Effector CD4-positive, alpha-beta T cell (primary cell): ENCODE data around the gene PSPN.
"Not testable (repeated sequence)": the region's sequence is repeated elsewhere in the genome, so short reads cannot be mapped to it uniquely, and the experiment has no call there.

Source experiments
- DNase-seq: peaks from one replicate; pipeline ENCODE4 v3.0.0-alpha.2; 2020

Gene PSPN

GRCh38 chr19:6402837-6403608 is 27.3 kb upstream of the PSPN start:
- no peak for DNase-seq

DNA sequence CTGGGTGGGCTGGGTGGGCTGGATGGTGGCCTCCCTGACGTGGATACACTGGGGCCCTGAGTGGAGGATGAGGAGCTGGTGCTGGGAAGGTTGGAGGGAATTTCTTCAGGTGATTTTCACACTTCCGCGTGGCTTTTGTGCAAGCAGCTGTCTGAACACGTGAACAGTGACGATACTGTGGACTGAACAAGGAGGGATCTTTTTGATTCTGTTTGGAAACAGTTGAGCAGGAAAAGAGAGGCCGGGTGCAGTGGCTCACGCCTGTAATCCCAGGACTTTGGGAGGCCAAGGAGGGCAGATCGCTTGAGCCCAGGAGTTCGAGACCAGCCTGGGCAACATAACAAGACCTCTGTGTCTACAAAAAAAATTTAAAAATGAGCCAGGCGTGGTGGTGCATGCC is 26.3 kb upstream of the PSPN start:
- no peak for DNase-seq

DNA sequence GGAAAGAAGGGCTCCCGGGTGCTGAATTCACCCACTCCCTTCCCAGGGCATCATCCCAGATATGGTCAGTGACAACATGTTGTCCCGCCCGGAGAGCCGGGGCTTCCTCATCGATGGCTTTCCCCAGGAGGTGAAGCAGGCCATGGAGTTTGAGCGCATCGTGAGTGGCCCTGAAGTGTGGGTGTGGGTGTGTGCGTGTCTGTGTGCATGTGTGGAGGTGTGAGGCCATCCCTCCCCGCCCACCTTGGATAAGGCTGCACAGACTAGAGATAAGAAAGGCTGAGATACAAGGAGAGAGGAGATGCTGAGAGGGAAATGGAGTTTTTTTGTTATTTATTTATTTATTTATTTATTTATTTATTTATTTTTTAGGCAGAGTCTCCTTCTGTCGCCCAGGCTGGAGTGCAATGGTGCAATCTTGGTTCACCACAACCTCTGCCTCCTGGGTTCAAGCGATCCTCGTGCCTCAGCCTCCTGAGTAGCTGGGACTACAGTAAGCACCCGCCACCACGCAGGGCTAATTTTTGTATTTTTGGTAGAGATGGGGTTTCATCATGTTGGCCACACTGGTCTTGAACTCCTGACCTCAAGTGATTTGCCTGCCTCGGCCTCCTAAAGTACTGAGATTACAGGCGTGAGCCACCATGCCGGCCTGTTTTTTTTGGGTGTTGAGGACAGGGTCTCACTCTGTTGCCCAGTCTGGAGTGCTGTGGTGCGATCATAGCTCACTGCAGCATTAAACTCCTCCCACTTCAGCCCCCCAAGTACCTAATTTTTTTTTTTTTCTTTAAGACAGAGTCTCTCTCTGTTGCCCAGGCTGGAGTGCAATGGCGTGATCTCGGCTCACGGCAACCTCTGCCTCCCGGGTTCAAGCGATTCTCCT is 24.6 kb upstream of the PSPN start:
- not testable (repeated sequence) for DNase-seq

- no peak for DNase-seq
Measured at GRCh38 chr19:6396305-6396704, 20.6 kb upstream of the PSPN start.

- no peak for DNase-seq
Measured at GRCh38 chr19:6394831-6395230, 19.1 kb upstream of the PSPN start.

DNA sequence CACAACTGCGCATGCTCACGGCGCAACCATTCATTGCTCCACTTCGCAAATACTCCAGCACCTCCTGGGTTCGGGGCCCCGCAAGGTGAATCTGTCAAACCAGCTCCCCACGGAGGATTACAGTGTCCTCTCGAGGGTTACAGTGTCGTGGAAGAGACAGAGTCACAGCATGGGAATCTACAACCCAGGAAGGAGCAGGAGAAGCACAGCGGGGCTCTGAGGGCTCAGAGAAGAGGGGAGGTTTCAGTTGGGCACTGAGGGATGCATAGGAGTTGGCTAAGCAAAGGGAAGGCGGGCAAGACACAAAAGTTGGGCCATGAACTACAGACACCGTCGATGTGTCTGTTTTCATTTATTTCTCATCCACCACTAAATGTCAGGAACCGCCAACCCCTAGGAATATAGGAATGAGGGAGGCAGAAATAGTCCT is 18.3 kb upstream of the PSPN start:
- DNase-seq: peak; percentile 54

- DNase-seq: peak; percentile 92
Measured at GRCh38 chr19:6393074-6393982, 17.6 kb upstream of the PSPN start, which contains the start of gene GTF2F1. TSS of gene GTF2F1 (minus strand) at chr19:6393164. CDS start at chr19:6392995, 169 bp downstream.

- no peak for DNase-seq
Measured at GRCh38 chr19:6392221-6393073, 16.7 kb upstream of the PSPN start.

- DNase-seq: no peak
Measured at GRCh38 chr19:6387372-6387771, 11.6 kb upstream of the PSPN start.

- no peak for DNase-seq
Measured at GRCh38 chr19:6384381-6384780, 8.6 kb upstream of the PSPN start.

DNA sequence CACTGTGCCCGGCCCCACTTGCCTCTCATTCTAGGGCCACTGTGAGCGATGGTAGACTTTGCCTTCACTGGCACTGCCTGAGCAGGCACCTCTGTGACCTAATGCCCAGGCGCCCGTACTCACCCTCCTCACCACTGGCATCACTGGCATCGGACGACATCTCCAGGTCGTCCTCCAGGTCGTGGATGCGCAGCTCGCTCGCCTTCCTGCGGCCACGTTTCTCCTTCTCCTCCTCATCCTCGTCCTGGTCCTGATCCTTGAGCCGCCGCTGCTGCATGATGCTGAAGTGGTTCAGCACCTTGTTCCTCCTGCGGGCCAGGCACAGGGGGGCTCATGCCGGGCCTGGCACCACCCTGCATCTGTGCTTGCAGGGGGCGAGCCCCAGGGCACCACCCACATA is 7.5 kb upstream of the PSPN start:
- no peak for DNase-seq

DNA sequence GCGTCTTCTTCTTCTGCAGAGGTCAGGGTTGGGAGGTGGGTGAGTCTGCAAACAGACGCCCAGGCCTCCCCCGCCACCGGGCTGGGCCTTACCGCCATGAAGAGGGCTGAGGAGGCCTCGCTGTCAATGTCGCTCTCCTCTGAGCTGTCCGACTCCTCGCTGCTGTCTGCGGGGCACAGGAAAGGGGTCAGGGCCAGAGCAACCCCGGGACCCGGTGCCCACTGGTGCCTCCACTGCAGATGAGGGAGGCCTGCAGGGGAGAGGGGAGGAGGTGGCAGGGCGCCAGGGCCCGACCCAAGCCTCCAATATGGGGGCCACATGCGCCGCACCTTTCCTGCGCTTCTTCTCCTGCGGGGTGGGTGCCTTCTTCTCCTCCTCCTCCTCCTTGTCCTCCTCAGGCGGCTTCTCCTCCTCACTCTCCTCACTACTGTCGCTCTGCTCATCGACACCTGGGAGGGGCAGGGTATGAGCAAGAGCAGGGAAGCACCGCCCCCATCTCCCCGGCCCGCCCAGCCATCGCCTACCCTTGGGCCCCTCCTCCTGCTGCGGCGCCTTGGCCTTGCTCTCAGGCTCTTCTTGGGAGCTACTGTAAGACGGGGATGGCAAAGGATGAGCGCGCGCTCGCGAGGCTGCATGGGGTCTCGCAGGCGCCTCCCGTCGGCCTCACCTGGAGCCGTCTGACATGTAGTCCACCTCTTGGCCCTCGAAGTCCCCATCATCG is 5.5 kb upstream of the PSPN start:
- no peak for DNase-seq

DNA sequence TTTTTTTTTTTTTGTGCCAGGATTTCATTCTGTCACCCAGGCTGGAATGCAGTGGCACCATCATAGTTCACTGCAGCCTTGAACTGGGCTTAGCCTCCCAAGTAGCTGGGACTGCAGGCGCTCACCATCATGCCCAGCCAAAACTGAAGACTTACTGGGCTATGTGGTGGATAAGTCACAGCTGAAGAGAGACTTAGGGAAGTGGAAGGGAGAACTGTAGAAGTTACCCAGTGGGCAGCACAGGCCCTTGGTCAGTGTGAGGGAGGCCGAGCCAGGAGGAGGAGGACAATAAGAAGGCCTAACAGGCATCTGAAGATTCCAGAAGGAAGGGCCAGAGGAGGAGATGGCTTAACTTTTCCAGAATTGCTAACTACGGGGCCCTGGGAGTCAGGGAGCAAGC is 4.0 kb upstream of the PSPN start:
- DNase-seq: no peak

DNA sequence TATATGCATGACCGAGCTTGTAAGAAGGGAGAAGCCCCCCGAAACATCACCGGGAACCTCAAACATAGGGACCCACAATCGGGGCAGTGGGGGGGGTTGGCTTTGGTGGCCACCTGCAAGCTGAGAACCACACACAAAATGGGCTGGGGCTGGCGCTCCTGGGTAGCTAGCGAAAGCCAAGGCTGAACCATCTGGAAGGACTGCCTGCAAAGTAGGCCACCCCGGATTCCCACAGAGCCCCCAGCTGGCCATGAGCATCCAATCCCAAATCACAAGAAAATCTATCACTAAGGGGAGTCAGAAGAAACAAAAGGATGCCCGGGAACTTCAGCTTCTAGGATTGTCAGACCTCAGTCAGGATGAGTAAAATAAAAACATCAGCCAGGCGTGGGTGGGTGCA is 2.8 kb upstream of the PSPN start:
- DNase-seq: no peak

DNA sequence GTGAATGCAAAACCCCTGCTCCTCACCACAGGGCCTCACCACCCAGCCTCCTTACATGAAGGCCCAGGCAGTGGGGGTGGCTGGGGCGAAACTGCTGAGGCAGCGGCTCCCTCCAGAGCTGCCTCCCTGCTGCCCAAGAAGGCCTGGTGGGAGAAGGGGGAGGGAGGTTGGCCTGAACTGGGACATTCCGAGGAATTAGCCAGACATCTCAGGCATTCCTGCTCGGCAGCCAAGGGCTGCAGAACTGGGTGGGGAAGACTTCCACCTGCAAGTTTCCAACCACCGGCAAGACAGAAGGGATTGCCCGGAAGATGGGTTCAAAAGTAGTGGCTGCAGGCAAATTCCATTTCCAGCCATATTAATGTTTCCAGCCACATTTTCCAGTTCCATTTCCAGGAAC is 2.3 kb upstream of the PSPN start:
- no peak for DNase-seq

DNA sequence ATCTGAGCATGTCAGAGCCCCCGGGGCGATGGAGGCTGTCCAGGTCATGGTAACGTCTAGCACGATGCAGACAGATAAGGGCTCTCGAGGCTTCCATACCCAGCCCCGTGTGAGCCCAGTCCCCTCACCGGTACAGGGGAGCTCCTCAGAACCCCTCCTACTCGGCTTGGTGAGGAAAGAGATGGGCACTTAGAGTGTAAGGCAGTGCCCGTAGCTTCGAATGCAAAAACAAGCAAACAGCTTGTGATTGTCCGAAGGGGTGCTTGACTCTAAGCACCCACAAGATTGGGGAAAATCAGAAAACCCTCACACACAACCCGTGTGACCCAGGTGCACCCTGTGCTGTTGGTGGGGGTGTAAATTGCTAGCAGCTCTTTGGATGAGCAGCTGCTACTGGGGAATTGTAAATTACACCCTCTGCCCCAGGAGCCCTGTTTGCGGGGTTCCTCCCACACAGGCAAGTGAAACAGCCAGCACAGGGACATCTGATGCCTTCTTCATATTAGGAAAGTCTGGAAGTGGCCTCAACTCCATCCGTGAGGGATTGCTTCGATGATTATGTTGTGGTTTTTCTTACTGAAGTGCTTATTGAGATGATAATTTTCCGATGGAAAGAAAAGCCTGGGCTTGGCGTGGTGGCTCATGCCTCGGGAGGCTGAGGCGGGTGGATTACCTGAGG is 918 bp upstream of the PSPN start:
- no peak for DNase-seq

DNA sequence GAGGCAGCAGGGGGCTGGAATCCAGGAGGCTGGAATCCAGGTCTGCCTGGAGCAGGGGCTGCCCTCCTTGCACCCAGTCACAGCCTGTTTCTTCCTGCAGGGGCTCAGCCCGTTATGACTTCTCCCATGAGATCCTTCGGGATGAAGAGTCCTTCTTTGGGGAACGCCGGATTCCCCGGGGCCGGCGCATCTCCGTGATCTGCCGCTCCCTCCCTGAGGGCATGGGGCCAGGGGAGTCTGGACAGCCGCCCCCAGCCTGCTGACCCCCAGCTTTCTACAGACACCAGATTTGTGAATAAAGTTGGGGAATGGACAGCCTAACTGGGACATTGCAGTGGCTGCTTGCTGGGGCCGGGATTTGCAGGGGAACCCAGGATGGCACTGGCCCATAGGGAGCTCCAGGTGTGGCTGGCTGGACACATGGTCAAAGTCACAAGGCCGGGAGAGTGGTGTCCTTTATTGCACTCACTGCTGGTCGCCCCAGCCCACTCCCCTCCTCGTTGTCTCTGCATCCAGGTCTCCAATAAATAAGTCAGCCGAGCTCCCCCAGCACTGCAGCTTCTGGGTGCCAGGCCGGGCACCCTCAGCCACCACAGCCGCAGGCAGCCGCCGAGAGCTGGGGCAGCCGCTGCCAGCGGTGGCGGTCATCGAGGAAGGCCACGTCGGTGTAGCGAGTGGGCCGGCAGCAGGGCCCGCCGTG is 872 bp downstream of the PSPN start:
- no peak for DNase-seq

GRCh38 chr19:6374161-6374709 is 1.5 kb downstream of the PSPN start:
- DNase-seq: no peak

DNA sequence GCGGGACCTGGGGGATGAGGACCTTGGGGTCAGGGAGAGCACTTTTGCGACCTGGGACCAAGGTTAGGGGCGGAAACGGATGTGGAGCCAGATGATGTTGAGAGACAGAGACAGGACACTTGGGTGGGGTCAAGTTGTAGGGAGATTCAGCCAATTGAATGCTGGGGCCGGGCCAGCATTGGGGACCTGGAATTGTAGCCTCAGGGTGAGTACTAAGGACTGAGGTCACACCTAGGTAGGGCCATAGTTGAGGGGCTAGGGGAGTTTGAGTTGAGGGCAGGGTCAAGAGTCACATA is 2.0 kb downstream of the PSPN start:
- DNase-seq: no peak
